Central memory CD4-positive, alpha-beta T cell (primary cell): ENCODE results near the gene ZNF787.
A peak's percentile ranks its signal among the peaks of the same experiment; 100 is the strongest.

Experiments
- DNase-seq: peaks from one replicate; pipeline ENCODE4 v3.0.0; 2022

The ZNF787 gene

DNA sequence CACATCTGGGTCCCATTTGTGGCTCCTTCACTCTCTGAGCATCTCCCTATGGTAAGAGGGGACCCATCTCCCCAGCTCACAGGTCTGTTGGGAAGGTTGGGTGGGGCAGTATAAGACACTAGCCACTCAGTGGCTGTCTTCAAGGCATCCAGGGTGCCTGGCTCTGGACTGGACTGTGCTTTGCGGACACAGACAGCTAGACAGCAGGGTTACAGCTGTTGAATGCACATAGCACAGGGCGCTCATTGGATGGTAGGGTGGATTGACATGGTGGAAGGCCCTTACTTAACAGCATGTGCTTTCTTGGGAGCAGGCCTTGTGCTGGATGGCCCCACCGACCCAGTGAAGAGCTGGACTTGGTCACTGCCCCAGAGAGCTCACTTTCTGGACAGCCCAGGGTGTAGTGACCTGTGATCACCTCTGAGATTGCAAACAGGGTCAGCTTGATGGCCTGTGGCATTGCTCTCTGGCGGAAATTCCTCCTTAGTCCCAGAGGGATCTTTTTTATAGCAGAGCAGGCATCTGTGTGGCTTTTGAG lies 21.9 kb upstream of the ZNF787 start:
- DNase-seq: no peak

DNA sequence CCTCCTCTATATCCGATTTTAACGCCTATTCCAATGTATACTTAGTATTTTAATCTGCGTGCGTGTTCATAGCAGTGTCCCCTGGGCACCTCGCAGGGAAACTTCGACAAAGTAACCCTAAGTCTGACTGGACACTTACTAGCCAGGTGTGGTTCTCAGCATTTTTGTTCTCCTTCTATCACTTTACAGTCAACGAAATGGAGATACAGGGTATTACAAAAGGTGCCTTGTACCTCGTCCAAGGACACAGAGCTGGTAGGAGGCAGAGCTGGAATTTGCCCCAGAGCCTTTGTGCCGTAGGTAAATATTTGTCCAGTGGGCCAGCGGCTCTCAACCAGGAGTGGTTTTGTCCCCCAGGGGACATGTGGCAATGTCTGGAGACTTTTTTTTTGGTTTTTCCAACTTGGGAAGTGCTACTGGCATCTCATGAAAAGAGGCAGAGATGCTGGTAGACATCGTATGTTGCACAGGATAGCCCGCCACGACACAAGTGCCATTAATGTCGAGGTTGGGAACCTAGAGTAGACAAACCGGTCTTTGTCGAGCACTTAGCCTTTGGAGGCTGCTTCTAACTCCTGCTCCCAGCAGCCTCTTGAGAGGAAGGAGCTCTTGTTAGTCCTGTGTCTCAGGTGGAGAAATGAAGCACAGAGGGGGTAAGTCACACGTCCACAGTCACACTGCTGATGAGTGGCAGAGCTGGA lies 21.1 kb upstream of the ZNF787 start:
- DNase-seq: no peak

DNA sequence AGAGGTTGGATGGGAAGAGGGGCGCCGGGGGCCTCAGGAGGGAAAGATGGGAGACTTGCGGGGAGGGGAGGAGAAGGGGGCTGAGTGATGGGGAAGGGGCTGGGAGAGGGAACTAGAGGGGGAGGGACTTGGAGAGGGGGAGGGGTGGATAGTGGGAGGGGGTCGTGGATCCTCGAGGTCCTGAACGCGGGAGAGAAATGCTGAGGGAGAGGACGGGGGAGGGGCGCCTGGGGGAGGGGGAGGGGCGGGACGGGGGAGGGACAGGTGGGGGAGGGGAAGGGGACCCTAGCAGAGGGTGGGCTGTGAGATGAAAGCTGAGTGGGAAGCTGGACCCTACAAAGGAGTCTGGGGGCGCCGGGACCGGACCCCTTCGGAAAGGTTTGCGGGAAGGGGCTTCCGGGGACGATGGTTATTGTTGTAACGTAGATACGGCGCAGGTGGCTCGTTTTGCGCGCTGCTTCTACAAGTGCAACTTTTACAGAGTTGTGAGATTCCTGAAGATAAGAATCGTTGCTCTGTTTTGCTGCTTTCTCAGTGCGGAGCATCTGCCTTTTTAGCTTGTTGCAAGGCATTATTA lies 20.4 kb upstream of the ZNF787 start:
- peak; percentile 39 for DNase-seq

DNA sequence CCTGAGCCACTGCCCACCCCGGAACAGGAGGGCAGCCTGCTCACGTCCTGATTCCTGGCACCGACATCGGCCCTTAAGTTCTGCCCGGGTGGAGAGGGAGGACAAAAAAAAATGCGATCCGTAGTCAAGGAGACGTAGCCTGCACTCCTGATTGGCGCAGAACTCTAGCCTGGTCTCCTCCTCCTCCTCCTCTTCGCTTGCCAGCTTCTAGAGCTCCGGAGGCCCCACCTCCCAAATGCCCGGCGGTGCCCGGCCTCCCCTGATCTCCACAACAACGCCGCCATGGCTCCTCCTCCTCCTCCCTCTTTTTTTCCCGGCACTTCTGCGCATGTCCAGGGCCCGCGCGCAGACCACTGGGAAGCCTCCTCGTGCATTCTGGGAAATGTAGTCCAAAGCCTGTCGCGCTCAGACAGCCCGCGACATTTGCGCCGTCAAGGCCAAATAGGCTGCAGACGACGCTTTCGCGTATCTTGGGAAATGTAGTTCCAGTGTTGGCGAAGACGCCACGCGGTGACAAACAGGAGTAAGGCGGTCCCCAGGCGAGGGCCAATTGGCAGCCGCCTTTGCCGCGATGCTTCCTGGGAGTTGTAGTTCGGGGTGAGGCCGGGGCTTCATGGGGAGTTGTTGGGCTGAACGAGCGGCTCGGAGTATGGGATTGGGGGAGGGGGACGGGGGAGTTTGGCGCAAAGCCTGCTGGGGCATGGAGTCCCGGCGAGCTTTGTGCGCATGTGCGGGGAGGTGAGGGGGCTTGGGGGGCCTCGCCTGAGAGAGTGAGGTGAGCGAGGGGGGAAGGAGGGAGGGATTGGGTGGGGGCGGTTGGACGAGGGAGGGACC lies 19.7 kb upstream of the ZNF787 start, which contains the start of gene ZNF444:
TSS of gene ZNF444 (plus strand) at position 705 of the 834 bp plus-strand sequence. CDS start 5,625 bp downstream, outside the sequence.
- peak; percentile 99 for DNase-seq

DNA sequence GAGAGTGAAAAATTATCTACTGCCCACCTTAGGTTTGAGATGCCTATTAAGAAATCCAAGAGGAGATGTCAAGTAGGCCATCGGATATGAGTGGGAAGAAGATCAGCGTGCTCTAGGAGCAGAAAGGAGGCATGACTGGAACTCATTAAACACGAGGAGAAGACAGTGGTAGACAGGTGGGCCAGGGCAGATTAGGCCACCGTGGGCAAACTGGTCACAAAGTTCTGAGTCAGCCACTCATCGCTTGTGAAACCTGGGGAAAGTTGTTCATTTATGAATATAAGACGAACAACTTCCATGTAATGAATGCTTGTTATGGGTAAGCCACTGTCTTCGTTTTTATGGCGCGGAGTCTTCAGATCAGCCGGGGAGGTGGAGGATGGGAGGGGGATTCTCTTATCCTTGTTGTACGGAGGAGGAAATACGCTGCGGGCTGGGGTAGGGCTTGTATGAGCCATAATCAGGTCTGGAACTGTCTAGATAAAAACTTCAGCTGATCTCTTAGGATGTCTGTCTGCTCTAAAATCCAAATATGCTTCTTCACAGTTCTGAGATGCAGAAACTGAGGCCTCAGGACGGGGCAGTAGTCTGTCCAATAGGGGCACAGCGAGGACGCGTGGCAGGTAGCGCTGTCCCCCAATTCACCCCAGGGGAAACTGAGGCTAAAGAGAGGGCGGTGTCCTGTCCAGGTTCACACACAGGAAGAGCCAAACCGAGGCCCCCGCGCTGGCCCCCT lies 18.9 kb upstream of the ZNF787 start:
- DNase-seq: peak; percentile 12

DNA sequence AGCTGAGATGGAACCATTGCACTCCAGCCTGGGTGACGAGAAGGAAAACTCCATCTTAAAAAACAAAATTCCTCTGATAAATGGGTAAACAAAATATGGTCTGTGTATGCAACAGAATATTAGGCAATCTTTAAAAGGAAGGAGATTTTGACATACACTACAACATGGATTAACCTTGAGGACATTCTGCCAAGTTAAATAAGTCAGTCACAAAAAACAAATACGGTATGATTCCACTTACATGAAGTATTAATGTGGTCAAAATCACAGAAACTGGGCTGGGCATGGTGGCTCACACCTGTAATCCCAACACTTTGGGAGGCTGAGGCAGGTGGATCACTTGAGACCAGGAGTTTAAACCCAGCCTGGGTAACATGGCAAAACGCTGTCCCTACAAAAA lies 17.0 kb upstream of the ZNF787 start:
- no peak for DNase-seq

DNA sequence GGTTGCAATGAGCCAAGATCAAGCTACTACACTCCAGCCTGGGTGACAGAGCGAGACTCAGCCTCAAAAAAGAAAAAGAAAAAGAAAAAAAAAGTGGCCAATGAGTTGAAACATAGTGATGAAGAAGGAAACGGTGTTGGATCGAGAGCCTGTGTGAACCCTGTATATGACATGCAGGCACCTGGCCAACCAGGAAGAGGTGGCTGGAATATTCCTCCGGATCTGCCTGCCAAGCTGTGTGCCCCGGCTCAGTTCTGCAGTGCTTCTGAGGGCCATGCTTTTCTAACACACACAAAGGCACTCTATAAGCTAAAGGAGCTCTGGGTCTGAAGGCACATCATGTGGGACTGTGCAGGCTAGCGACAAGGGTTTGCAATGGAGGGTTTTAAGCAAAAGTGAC lies 16.3 kb upstream of the ZNF787 start:
- DNase-seq: no peak

DNA sequence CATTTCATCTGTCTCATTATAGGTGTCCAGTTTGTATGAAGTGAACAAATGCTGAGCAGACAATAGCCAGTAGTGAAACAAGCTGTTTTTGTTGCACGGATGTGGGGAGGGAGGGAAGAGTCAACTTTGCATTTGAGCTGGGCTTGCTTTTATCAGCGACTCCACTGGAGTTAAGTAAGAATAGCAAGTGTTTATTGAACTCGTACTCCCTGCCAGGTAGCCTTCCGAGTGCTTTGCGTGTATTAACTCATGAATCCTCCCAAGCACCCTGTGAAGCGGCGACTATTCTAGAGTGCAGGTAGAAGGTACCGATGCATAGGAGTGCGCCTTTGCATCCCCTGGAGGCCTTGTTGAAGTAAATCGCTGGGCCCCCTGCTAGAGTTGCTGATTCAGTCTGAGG lies 15.3 kb upstream of the ZNF787 start:
- DNase-seq: no peak

DNA sequence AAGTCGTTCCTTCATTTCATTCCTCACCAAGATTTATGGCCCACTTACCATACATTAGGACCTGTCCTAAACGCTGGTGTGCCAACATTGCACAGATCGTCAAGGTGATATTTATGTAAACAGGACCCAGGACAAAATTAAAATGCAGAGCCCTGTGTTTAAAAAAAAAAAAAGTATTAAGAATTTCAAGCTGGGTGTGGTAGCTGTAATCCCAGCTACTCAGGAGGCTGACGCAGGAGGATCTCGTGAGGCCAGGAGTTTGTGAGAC lies 13.5 kb upstream of the ZNF787 start:
- DNase-seq: no peak

DNA sequence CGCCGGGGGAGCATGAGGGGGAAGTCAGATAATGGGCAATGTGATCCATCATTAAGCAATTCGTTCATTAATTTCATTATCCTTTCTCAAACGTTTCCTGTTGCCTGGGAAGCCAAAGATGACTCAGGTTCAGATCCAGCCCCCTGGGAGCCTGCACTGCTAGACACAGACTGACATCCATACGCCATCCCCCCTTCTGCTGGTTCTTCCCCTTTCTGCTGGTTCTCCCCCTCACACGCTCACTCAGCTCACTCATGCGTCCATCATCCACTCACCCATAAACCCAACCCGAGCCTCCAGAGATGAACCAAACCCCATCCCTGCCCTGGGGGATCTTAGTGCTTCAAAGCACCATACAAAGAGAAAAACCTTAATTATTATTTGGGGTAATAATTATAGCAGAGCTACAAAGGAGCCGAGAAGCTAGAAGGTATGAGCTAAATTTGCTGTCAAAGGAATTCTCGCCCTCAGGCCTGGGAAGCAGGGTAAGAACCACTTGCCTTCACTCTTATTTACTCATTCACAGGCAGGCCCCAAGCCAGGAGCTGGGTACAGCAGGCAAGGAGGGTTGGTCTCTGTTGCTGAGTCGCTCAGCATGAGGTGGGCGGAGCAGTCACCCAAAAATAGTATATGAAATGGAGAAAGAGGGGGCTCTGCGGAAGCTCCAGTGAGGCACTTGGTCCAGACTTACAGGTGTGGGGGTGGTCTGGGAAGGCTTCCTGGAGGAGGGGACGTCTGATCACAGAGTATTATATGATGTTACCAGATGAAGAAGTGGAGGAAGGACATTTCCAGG lies 13.0 kb upstream of the ZNF787 start:
- no peak for DNase-seq

DNA sequence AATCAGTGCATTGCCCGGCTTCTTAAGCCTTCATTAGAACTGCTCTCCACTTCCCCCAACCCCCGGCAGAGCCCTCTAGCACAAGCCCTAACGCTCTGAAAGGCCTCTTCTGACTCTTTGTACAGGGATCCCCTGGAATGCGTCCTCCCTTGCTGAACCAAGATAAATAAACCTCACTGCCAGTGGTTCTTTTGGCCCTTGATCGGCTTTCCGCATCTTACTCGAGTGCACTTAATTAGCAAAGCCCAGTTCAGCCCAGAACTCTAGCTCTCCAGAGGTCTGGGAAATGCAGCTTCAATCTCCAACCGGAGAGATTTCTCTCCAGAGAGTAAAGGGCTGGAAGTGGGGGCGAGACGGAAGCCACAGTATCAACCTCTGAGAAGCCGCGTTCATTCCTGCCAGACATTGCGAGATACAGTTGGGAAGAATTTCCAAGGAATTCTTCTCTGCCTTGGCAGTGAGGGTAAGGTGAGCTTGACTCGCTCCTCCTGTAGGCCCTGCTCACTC lies 11.3 kb upstream of the ZNF787 start:
- DNase-seq: no peak

DNA sequence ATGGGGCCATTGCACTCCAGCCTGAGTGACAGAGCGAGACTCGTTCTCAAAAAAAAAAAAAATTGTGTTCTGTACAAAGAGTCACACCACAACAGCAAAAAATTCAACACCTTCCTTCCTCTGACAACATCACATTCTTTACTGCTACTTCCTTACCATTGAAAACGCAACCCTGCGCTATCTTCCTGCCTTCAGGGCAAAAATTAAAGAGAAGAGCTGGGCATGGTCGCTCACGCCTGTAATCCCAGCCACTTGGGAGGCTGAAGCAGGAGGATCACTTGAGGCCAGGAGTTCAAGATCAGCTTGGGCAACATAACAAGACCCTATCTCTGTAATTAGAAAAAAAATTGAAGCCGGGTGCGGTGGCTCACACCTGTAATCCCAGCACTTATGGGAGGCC lies 10.6 kb upstream of the ZNF787 start:
- DNase-seq: no peak

DNA sequence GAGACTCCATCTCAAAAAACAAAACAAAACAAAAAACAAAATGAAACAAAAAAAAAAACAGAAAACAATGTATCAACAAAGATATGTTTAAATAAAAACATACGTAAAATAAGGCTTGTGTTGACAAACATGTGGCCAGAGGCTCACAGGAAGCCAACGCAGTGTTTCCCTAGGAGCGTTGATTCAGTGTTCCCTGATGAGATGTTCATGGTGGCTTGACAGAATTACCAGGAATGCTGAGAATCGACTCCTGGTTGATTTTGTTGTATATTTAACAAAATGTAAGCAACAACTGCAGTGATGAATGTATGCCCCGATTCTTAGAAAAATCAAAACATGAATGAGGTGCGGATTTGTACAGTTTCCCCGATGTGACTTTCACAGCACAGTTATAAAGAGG lies 8.9 kb upstream of the ZNF787 start:
- DNase-seq: no peak

DNA sequence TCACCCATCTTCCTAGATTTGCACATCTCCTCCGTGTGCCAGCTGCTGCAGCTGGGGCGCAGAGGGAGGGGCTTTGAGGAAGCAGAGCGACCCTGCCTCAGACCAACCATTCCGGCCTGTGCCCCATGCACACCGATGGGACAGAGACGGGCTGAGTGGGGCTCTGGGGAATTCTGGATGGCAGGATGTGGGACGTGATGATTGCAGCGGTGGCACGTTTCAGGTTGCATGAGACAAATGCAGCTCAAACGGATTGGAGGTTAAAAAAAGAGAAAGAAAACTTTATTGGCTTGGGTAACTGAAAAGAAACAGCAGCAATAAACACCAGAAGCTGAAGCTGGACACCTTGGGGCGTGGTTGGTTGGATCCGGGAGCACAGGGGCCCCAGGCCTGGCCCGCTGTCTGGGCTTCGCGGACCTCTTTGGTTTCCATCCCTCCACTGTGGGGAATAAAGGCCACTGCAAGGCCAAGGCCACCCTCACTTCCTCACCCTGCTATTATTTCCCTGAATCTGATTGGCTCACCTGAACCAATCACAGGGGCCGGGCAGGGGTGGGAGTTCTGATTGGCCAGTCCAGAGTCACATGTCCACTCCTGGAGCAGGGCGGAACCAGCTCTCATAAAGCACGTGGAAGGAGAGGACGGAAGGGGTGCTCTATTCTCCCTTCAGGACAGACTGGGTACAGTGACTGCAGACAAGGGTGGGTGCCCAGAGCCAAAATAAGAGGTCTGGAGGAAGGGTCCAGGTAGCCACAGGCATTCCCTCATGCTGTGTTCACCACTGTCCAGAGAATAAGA lies 6.1 kb upstream of the ZNF787 start:
- DNase-seq: no peak

DNA sequence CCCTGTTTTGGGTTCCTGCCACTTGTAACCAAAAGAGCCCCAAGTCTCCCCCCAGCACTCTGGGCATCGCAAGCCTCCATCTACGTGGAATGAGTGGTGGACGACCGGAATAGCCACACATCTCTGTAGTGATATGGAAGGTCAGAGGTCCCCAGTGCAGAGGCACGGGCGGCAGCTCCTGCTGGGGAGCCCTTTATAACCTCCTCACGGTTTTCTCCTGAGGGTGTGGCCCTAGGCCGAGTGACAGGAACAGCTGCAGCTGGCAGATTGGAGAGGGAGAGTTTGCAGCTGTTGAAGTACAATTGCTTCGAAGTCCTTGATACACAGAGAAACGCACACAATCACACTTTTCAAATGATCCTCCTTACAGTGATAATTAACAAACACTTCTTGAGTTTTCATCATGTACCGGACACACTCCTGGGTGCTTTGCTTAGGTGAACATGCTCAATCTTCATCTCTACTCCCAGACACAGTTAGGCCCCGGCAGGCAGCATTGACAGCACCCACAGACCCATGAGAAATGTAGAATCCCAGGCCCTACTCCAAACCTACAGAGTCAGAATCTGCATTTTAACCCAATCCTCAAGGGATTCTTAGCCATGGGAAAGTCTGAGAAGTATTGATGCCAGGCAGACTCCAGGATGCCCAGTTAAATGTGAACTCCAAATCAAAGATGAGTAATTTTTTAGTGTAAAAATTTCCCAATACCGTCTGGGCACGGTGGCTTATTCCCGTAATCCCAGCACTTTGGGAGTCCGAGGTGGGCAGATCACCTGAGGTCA lies 4.9 kb upstream of the ZNF787 start:
- no peak for DNase-seq

DNA sequence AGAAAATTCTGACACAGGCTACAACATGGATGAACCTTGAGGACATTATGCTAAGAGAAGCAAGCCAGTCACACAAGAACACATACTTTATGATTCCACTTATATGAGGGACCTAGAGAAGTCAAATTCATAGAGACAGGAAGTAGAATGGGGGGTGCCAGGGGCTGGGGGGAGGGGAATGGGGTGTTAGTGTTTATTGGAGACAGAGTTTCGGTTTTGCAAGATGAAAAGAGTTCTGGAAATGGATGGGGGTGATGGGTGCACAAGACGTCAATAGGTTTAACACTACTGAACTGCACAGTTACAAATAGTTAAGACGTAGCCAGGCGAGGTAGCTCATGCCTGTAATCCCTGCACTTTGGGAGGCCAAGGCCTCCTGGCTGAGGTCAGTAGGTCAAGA lies 3.5 kb upstream of the ZNF787 start:
- no peak for DNase-seq

DNA sequence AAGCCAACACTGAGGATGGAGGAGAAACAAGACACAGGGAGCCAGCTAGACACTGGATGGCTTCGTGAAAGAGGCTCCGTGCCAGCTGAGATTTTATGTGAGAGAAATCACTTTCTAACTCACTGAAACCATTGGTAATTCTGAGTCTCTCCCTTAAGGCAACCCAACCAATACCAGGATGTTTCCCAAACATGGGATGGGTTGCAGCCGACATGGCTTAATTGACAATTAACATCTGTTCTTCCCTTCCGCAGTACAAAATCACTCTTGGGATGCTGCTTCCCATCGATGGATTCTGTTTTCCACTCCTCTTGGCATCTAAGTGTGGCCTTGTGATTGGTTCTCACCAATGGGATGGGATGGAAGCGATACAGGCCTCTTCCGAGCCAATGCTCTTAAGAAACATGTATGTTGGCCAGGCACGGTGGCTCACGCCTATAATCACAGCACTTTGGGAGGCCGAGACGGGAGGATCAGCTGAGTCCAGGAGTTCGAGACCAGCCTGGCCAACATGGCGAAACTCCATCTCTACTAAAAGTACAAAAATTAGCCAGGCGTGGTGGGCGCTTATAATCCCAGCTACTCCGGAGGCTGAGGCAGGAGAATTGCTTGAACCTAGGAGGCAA lies 2.3 kb upstream of the ZNF787 start:
- DNase-seq: no peak

DNA sequence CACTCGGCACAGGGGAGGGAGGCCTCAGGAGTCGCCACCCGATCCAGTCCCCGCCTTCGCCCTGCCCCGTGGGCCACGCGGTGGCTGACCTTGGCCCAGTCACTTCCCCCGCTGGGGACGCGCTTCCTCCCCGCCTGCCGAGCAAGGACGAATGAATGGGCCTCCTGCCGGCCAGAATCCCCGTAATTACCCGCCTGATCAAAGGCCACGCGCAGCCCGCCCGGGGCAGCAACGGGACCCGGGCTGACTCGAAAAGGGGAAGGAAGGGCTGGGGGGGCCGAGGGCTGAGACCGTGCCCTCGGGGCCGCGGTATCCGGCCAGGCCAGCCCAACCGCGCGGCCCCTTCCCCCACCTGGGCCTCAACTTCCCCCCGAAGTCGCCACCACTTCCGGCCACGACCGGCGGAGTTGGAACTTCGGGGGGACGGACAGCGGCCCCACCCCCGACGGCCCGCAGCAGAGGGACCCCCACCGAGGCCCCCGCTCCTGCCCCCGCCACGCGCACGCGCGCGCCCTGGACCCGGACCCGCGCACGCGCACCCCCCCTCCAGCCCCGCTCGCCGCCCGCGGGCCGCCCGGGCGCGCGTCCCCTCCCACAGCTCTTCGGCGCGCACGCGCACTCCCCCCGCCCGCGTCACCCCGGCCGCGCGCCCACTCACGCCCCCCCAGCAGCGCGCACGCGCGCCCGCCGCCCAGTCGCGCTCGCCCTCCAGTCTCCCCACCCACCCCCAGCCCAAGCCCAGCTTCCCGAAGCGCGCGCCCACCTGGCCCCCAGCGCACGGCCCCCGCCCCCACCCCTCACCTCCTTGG lies 520 bp downstream of the ZNF787 start:
- DNase-seq: peak; percentile 79

DNA sequence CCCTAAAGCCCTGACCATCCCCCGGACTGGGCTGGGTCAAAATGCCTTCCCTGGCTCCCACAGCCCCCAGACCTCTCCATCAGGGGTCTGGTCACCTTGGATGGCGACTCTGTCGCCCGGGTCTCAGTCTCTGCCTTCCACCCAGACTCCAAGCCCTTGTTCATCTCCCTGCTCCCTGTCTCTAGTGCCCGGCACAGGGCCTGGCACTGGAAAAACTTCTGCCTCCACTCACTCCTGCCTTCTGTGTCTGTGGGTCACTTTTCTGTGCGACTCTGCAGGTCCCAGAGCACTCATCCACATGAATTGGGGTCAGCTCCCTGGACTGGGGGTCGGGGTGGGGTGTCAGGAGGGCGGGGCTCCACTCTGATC lies 1.1 kb downstream of the ZNF787 start:
- DNase-seq: no peak
